Measurements from ENCODE around the gene MYH15. TPM values are rescaled to one million over a fixed set of nuclear protein-coding genes. Genes with fewer than 3 reads are reported as not detected.

The MYH15 gene
- total RNA-seq, 3 donors from 2014 or later: not detected

DNA sequence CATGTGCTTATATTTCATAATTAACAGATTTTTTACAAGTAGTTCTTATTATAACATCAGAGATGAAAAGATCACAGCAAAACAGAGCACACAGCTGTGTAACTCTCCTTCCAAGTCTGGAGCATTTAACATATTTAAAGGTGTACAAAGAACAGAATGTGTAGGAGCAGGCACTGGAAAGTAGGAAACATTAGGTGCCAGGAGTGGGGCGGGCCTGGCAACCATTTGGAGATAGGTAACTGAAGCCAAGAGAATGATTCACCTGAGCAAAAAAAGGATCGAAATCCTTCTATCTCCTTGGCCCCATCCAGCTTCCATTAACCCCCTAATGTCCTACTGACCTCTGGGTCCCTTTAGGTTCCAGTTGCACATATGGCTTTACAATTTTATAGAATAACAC is 2.3 kb upstream of the MYH15 start:
- no peaks in the 10 kb centered on the region for H3K36me3 ChIP-seq
- H3K4me1 ChIP-seq: no peaks in the 10 kb centered on the region
- DNase-seq (ENCODE audit: low spot score in 2 of 2): no peak
- intact Hi-C loops (cut with DNase I; ENCODE audit: low total_unique reads): no loop called here
- TF ChIP-seq POLR2AphosphoS5 (IDR thresholded peaks at IDR 0.05): no peak
- TF ChIP-seq POLR2A (IDR thresholded peaks at IDR 0.05): no peak
- TF ChIP-seq, protein P1, sequence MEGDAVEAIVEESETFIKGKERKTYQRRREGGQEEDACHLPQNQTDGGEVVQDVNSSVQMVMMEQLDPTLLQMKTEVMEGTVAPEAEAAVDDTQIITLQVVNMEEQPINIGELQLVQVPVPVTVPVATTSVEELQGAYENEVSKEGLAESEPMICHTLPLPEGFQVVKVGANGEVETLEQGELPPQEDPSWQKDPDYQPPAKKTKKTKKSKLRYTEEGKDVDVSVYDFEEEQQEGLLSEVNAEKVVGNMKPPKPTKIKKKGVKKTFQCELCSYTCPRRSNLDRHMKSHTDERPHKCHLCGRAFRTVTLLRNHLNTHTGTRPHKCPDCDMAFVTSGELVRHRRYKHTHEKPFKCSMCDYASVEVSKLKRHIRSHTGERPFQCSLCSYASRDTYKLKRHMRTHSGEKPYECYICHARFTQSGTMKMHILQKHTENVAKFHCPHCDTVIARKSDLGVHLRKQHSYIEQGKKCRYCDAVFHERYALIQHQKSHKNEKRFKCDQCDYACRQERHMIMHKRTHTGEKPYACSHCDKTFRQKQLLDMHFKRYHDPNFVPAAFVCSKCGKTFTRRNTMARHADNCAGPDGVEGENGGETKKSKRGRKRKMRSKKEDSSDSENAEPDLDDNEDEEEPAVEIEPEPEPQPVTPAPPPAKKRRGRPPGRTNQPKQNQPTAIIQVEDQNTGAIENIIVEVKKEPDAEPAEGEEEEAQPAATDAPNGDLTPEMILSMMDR (IDR thresholded peaks at IDR 0.05): no peak
- no peak overlapping the region for H3K4me3 ChIP-seq
- H3K27me3 ChIP-seq: no peaks in the 10 kb centered on the region
- no peaks in the 10 kb centered on the region for H3K9me3 ChIP-seq
- no peak overlapping the region for H3K27ac ChIP-seq

DNA sequence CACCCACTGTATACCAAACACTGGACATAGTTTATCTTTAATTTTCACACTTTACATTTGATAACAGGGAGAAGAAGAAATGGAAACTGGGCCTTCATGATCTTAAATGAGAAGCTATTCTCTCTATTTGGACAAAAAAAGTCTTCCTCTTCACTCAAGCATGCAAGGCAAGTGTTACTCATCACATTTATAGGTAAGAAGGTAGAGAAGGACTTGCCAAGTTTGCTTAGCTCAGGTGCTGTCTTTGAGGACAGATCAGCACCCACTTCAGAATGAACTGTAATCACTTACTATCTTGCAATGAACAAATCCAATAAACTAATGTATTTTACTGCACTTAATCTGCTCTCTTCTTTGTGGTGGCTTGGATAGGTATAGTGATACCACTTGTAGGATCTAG is 1.1 kb upstream of the MYH15 start:
- no peak overlapping the region for H3K27ac ChIP-seq
- intact Hi-C loops (cut with DNase I; ENCODE audit: low total_unique reads): no loop called here
- H3K9me3 ChIP-seq: no peaks in the 10 kb centered on the region
- no peaks in the 10 kb centered on the region for H3K36me3 ChIP-seq
- DNase-seq (ENCODE audit: low spot score in 2 of 2): no peak
- TF ChIP-seq POLR2A (IDR thresholded peaks at IDR 0.05): no peak
- TF ChIP-seq, protein P1 (IDR thresholded peaks at IDR 0.05): no peak
- no peak for TF ChIP-seq POLR2AphosphoS5 (IDR thresholded peaks at IDR 0.05)
- no peaks in the 10 kb centered on the region for H3K27me3 ChIP-seq
- H3K4me1 ChIP-seq: no peaks in the 10 kb centered on the region
- H3K4me3 ChIP-seq: no peak overlapping the region

DNA sequence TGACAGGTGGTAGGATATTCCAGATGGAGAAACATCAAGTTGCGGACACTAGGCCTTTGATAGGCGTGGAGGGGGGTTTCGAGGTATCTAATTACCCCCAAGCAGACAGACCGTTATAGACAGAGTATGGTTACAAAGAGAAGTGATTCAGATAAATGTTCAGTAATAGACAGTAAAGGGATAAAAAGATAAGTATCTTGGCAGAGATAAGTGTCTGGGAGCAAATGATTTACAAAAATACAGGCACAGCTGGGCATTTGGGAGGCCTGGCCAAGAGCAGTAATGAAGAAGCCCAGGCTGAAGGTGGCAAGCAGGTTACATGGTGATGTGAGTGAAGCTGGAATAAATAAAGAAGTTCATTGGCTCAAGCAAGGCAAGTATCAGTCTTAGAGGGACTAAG is 659 bp upstream of the MYH15 start:
- no peak overlapping the region for H3K27ac ChIP-seq
- intact Hi-C loops (cut with DNase I; ENCODE audit: low total_unique reads): no loop called here
- TF ChIP-seq POLR2AphosphoS5 (IDR thresholded peaks at IDR 0.05): no peak
- TF ChIP-seq, protein P1 (IDR thresholded peaks at IDR 0.05): no peak
- TF ChIP-seq POLR2A (IDR thresholded peaks at IDR 0.05): no peak

DNA sequence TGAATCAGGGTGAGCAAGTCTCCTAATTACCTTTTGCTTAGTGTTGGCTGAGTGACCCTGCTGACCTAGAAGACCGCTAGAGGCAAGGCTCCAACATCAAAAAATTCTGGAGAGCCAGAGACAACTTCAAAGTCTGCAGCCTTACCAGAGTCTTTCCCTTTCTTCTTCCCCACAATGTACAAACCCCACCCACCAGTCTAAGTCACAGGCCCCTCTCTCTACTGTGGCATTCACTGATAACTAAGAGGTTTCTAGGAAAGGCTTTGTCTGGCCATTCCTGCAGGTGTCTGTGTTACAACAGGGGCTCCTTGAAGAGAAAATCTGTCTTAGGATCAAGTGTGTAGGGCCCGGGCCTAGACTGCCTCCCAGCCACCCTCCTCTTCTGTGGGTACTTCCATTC is 525 bp downstream of the MYH15 start:
- H3K27ac ChIP-seq: no peak overlapping the region
- intact Hi-C loops (cut with DNase I; ENCODE audit: low total_unique reads): no loop called here
- no peaks in the 10 kb centered on the region for H3K27me3 ChIP-seq
- DNase-seq (ENCODE audit: low spot score in 2 of 2): no peak
- H3K4me3 ChIP-seq: no peak overlapping the region
- no peaks in the 10 kb centered on the region for H3K4me1 ChIP-seq
- H3K9me3 ChIP-seq: no peaks in the 10 kb centered on the region
- H3K36me3 ChIP-seq: no peaks in the 10 kb centered on the region
- TF ChIP-seq, protein P1 (IDR thresholded peaks at IDR 0.05): no peak
- TF ChIP-seq POLR2A (IDR thresholded peaks at IDR 0.05): no peak
- no peak for TF ChIP-seq POLR2AphosphoS5 (IDR thresholded peaks at IDR 0.05)

More for the DNA sequence above, 659 bp upstream of the MYH15 start:
- DNase-seq (ENCODE audit: low spot score in 2 of 2): no peak
- no peaks in the 10 kb centered on the region for H3K9me3 ChIP-seq
- no peaks in the 10 kb centered on the region for H3K27me3 ChIP-seq
- no peaks in the 10 kb centered on the region for H3K36me3 ChIP-seq
- no peaks in the 10 kb centered on the region for H3K4me1 ChIP-seq
- no peak overlapping the region for H3K4me3 ChIP-seq

DNA sequence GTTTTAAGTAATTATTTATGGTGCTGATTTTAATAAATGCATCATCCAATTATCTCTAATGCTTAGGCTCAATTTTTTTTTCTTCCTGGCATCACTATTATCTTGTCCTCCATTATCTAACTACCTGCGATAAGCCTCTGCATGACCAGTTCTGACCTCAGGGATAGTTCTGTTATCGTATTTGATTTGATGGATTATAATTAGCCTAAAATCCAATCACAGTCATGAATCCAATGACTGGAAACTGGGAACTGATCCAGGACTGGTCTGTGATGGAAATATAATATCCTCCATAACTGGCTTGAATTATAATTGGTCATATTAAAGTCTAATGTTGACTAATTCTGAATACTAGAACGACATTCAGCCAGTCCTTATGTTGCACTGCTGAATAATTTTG is 1.1 kb downstream of the MYH15 start:
- TF ChIP-seq POLR2AphosphoS5 (IDR thresholded peaks at IDR 0.05): no peak
- TF ChIP-seq POLR2A (IDR thresholded peaks at IDR 0.05): no peak
- TF ChIP-seq, protein P1 (IDR thresholded peaks at IDR 0.05): no peak
- Histone ChIP-seq H3K4me1 (no peaks in the 10 kb centered on the region), H3K9me3 (no peaks in the 10 kb centered on the region), H3K27ac (no peak overlapping the region), H3K27me3 (no peaks in the 10 kb centered on the region), H3K4me3 (no peak overlapping the region), H3K36me3 (no peaks in the 10 kb centered on the region)
- no peak for DNase-seq (ENCODE audit: low spot score in 2 of 2)
- intact Hi-C loops (cut with DNase I; ENCODE audit: low total_unique reads): no loop called here

Data from breast epithelium (tissue), 4 donors.